ENCODE measurements around the gene DNAH17.

DNAH17 gene

GRCh38 chr17:78541488-78542206 lies 35.5 kb downstream of the DNAH17 start:
- peak; percentile 91 for DNase-seq

DNA sequence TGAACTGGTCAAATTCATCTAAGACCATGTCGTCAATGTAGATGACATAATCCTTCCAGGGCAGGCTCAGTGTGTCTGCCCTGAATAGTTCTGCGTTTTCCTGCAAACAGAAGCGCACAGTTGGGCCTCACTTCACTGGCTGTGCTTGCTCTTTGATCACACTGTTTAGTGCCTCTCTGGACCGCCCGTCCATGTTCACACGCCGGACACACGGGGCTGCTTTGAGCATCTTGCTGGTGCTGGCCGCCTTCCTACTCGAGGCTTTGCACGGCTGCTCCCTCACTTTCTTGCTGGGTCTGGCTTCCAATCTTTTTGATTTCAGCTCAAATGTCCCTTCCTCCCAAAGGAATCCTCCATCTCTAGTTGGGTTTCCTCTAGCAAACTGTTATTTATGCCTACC lies 37.4 kb downstream of the DNAH17 start:
- DNase-seq: no peak

- no peak for DNase-seq
Observed at GRCh38 chr17:78538033-78538776, 39.0 kb downstream of the DNAH17 start.

- DNase-seq: no peak
Observed at GRCh38 chr17:78537217-78537860, 39.9 kb downstream of the DNAH17 start.

DNA sequence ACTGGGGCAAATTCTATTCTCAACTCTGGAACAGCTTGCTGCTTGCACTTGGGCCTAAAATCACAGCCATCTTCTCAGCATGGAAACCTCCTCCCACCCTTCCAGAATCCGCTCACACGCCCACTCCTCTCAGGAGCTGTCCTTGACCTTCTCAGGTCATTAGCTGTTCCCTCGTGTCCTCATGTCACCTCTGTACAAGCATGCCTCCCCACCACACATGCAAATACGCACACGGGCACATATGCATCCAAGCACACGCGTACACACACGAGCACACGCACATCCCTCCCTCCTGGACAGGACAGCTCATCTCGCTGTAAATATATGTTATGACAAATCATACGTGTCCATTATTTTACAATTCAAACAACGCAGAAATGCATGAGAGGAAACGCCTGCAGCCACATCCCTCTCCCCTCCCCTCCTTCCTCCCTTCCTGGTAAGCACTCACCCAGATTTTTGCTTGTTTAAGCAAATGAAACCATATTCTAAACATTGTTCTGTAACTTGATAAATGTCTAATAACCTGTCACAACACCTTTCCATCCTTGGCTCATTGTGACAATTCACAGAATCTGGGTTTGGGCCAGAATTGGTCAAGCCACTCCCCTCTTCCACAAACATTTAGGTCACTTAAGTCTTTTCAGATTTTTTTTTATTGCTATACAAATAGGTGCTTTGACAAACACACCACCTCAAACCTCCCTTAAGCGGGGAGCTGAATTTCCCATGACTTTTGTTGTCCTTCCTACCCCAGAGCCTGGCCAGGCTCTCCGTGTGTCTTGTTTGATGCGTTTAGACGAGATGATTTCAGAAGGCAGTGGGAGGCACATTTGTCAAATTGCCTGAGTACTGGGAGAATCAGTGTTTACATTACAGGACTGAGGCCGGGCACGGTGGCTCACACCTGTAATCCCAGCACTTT lies 41.7 kb downstream of the DNAH17 start:
- peak; percentile 28 for DNase-seq

GRCh38 chr17:78534492-78535272 lies 42.5 kb downstream of the DNAH17 start:
- no peak for DNase-seq

GRCh38 chr17:78532922-78533640 lies 44.1 kb downstream of the DNAH17 start:
- DNase-seq: peak; percentile 83

GRCh38 chr17:78532311-78532710 lies 44.9 kb downstream of the DNAH17 start:
- DNase-seq: no peak

DNA sequence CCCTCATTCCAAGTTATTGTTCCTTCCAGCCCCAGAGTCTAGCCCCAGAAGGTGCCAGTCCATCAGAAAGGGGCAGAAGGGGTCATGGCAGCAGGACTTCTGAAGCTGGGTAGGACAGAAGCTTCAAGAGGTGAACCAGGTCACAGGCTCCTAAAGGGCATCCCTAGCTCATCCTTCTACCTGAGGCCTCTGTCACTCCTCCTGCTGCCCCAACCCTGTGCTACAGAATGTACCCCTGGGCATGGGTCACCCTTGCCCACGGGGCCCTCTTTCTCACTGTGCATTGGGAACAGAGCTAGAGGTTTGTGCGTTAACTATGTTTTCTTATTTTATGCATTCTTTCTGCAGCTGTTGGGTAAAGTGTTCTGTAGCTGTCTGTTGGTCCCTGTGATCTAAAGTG lies 46.5 kb downstream of the DNAH17 start:
- no peak for DNase-seq

DNA sequence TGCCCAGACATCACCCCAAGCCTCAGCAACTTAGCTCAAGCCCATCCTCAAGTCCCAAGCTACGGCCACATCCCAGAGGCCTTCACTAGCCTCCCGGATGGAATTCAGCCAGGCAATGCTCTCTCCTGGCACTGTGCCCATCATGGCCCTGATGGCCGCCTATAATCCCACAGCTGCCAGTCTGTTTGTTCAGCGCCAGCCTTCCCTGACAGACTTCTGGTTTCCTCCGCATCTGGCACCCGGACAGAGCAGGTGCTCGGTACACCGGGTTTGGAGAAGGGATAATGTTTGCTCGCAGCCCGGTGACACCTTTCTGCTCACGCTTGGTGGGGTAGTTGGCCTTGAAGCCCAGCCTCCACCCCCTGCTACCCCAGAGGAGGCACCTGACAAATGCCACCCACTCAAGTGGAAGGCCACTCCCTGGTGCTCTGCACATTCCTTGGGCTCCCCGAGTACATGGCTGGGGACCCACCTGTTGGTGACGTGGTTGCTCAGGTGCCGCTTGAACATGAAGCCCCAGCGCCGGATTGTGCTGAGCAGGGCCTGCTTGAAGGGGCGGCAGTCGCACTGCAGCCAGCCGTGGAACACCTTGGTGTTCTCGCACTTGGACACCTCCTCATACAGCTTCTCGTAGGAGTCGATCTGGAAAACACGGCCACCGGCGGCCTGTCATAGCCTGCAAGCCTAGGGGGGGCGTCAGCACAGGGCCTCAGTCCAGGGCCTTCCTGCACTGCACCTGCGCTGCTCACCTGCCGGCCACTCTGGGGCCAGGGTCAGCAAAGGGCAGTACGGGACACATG lies 47.1 kb downstream of the DNAH17 start:
- no peak for DNase-seq

- DNase-seq: no peak
Observed at GRCh38 chr17:78529251-78529650, 47.9 kb downstream of the DNAH17 start.

GRCh38 chr17:78528541-78528940 lies 48.7 kb downstream of the DNAH17 start:
- no peak for DNase-seq

- DNase-seq: no peak
Observed at GRCh38 chr17:78527345-78527744, 49.9 kb downstream of the DNAH17 start.

GRCh38 chr17:78526231-78527025 lies 50.8 kb downstream of the DNAH17 start:
- DNase-seq: no peak

DNA sequence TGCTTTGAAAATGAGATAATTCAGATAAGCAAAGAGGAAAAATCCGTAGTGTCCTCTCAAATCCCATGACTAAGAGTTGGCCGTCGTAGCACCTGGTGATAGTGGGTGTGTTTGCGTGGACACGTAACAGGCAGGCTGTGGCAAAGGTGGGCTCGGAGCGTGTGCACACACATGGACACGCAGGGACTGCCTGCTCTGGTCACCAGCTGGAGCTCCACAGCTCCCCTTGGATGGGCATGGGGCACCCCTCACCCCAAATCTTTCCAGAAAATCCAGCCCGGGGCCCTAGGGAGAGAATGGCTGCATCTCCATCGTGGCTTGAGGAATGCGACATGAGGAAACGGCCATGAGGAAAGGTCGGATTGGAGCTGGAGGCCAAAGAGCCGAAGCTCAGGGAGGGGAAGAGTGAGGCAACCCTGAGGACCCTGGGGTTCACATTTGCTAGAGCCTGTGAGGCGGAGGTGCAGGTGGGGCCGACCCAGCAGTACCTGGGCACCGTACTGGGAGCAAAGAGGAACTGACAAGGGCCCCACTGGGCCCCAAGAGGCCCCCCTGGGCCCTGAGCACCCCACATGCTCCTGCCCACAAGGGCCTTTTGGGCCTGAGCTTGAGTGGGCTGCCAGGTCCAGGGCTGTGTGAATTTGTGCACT lies 51.6 kb downstream of the DNAH17 start:
- DNase-seq: no peak

DNA sequence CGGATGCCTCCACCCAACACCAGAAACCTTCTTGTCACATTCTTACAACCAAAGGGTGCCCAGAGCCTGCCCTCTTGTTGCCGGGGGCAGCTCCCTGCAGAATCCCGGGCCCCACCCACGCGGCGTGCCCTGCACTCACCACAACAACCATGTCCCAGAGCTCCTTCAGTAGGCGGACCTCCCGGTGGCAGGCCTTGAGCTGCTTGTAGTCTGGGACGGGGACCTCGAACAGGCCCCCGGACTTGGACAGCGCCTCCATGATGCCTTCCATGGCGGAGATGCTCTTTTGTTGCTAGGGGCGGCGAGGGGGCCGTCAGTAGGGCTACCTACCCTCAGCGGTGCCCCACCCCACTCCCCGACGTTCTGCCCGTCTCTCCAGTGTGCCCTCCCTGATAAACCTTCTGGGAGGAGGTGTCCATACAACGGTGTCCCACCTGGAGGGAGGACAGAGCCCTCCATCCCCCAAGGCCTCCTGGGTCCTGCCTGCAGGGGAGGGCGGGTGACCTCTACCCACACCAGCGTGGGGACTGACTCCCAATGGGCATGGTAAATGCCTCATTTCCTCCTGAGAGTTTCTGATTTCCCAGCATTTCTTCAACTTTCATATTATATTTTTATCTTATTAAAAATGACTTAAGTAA lies 52.2 kb downstream of the DNAH17 start:
- DNase-seq: no peak

DNA sequence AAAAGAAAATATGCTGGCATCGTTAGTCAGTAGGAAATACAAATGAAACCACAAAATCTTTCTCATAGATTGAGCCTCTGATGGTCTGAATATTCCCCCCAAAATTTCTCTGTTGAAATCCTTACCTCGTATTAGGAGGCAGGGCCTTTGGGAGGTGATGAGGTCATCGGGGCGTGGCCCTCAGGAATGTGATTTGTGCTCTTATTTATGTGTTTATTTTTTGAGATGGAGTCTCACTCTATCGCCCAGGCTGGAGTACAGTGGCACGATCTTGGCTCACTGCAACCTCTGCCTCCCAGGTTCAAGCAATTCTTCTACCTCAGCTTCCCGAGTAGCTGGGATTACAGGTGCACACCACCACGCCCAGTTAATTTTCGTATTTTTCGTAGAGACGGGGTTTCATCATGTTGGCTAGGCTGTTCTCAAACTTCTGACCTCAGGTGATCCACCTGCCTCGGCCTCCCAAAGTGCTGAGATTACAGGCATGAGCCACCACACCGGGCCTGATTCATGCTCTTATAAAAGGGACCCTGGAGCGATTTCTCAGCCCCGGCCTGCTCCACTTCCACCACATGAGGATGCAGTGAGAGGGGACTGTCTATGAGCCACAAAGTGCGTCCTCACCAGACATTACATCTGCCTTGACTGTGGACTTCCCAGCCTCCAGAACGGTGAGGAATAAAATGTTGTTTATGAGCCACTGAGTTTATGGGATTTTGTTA lies 53.1 kb downstream of the DNAH17 start:
- no peak for DNase-seq
